ENCODE results near the gene PLCL1.
"Not testable (repeated sequence)": the region's sequence is repeated elsewhere in the genome, so short reads cannot be mapped to it uniquely, and the experiment has no call there.

PLCL1 gene

GRCh38 chr2:197813093-197813787 is 8.8 kb downstream of the PLCL1 start:
- Histone ChIP-seq H3K27me3 (ENCODE audit: control insufficient read depth in 1 of 2, insufficient read depth in 2 of 2, low read length in 2 of 2) (no peaks in the 10 kb centered on the region), H3K4me1 (ENCODE audit: insufficient read depth, low read length) (no peaks in the 10 kb centered on the region), H3K36me3 (ENCODE audit: insufficient read depth, low read length) (no peaks in the 10 kb centered on the region), H3K9me3 (ENCODE audit: low read length) (no peaks in the 10 kb centered on the region), H3K4me3 (ENCODE audit: low read depth in 1 of 2, low read length in 2 of 2) (no peak overlapping the region), H3K9ac (ENCODE audit: low read length) (no peak overlapping the region), H3K27ac (ENCODE audit: low read depth, low read length) (no peak overlapping the region)

GRCh38 chr2:197814526-197814925 is 10.1 kb downstream of the PLCL1 start:
- Histone ChIP-seq H3K4me3 (ENCODE audit: low read depth in 1 of 2, low read length in 2 of 2) (no peak overlapping the region), H3K9me3 (ENCODE audit: low read length) (no peaks in the 10 kb centered on the region), H3K36me3 (ENCODE audit: insufficient read depth, low read length) (no peaks in the 10 kb centered on the region), H3K27ac (ENCODE audit: low read depth, low read length) (no peak overlapping the region), H3K9ac (ENCODE audit: low read length) (no peak overlapping the region), H3K27me3 (ENCODE audit: control insufficient read depth in 1 of 2, insufficient read depth in 2 of 2, low read length in 2 of 2) (no peaks in the 10 kb centered on the region), H3K4me1 (ENCODE audit: insufficient read depth, low read length) (no peaks in the 10 kb centered on the region)

GRCh38 chr2:197821550-197822289 is 17.3 kb downstream of the PLCL1 start:
- no peak overlapping the region for H3K4me3 ChIP-seq (ENCODE audit: low read depth in 1 of 2, low read length in 2 of 2)
- no peak overlapping the region for H3K27ac ChIP-seq (ENCODE audit: low read depth, low read length)
- no peaks in the 10 kb centered on the region for H3K9me3 ChIP-seq (ENCODE audit: low read length)

GRCh38 chr2:197822333-197822732 is 17.9 kb downstream of the PLCL1 start:
- no peaks in the 10 kb centered on the region for H3K36me3 ChIP-seq (ENCODE audit: insufficient read depth, low read length)

More at GRCh38 chr2:197821550-197822289, 17.3 kb downstream of the PLCL1 start:
- no peaks in the 10 kb centered on the region for H3K36me3 ChIP-seq (ENCODE audit: insufficient read depth, low read length)
- peaks cover 14% of the 10 kb centered on the region for H3K4me1 ChIP-seq (ENCODE audit: insufficient read depth, low read length)
- H3K27me3 ChIP-seq (ENCODE audit: control insufficient read depth in 1 of 2, insufficient read depth in 2 of 2, low read length in 2 of 2), result no peaks in the 10 kb centered on the region
- H3K9ac ChIP-seq (ENCODE audit: low read length), result no peak overlapping the region

GRCh38 chr2:197827618-197828017 is 23.2 kb downstream of the PLCL1 start:
- Histone ChIP-seq H3K36me3 (ENCODE audit: insufficient read depth, low read length) (no peaks in the 10 kb centered on the region), H3K27me3 (ENCODE audit: control insufficient read depth in 1 of 2, insufficient read depth in 2 of 2, low read length in 2 of 2) (no peaks in the 10 kb centered on the region), H3K27ac (ENCODE audit: low read depth, low read length) (no peak overlapping the region), H3K4me3 (ENCODE audit: low read depth in 1 of 2, low read length in 2 of 2) (no peak overlapping the region), H3K9me3 (ENCODE audit: low read length) (no peaks in the 10 kb centered on the region), H3K9ac (ENCODE audit: low read length) (no peak overlapping the region), H3K4me1 (ENCODE audit: insufficient read depth, low read length) (peaks cover under 1% of the 10 kb centered on the region)

More at GRCh38 chr2:197822333-197822732, 17.9 kb downstream of the PLCL1 start:
- peaks cover 14% of the 10 kb centered on the region for H3K4me1 ChIP-seq (ENCODE audit: insufficient read depth, low read length)
- H3K9me3 ChIP-seq (ENCODE audit: low read length), result no peaks in the 10 kb centered on the region
- no peak overlapping the region for H3K4me3 ChIP-seq (ENCODE audit: low read depth in 1 of 2, low read length in 2 of 2)
- H3K27ac ChIP-seq (ENCODE audit: low read depth, low read length), result no peak overlapping the region
- no peak overlapping the region for H3K9ac ChIP-seq (ENCODE audit: low read length)
- no peaks in the 10 kb centered on the region for H3K27me3 ChIP-seq (ENCODE audit: control insufficient read depth in 1 of 2, insufficient read depth in 2 of 2, low read length in 2 of 2)

- H3K27me3 ChIP-seq (ENCODE audit: control insufficient read depth in 1 of 2, insufficient read depth in 2 of 2, low read length in 2 of 2), result no peaks in the 10 kb centered on the region
- no peak overlapping the region for H3K4me3 ChIP-seq (ENCODE audit: low read depth in 1 of 2, low read length in 2 of 2)
- H3K4me1 ChIP-seq (ENCODE audit: insufficient read depth, low read length), result no peaks in the 10 kb centered on the region
- no peak overlapping the region for H3K9ac ChIP-seq (ENCODE audit: low read length)
- no peaks in the 10 kb centered on the region for H3K36me3 ChIP-seq (ENCODE audit: insufficient read depth, low read length)
- H3K9me3 ChIP-seq (ENCODE audit: low read length), result no peaks in the 10 kb centered on the region
- no peak overlapping the region for H3K27ac ChIP-seq (ENCODE audit: low read depth, low read length)
Measured at GRCh38 chr2:197828464-197829135, 24.2 kb downstream of the PLCL1 start.

- H3K4me3 ChIP-seq (ENCODE audit: low read depth in 1 of 2, low read length in 2 of 2); H3K36me3 ChIP-seq (ENCODE audit: insufficient read depth, low read length); H3K27ac ChIP-seq (ENCODE audit: low read depth, low read length); H3K9me3 ChIP-seq (ENCODE audit: low read length); H3K9ac ChIP-seq (ENCODE audit: low read length); H3K27me3 ChIP-seq (ENCODE audit: control insufficient read depth in 1 of 2, insufficient read depth in 2 of 2, low read length in 2 of 2); H3K4me1 ChIP-seq (ENCODE audit: insufficient read depth, low read length): not testable (repeated sequence)
Measured at GRCh38 chr2:197834771-197835170, 30.4 kb downstream of the PLCL1 start.

GRCh38 chr2:197835293-197835692 is 30.9 kb downstream of the PLCL1 start:
- H3K36me3 ChIP-seq (ENCODE audit: insufficient read depth, low read length), result no peaks in the 10 kb centered on the region
- H3K27ac ChIP-seq (ENCODE audit: low read depth, low read length), result no peak overlapping the region
- no peak overlapping the region for H3K4me3 ChIP-seq (ENCODE audit: low read depth in 1 of 2, low read length in 2 of 2)
- no peak overlapping the region for H3K9ac ChIP-seq (ENCODE audit: low read length)
- no peaks in the 10 kb centered on the region for H3K9me3 ChIP-seq (ENCODE audit: low read length)
- H3K27me3 ChIP-seq (ENCODE audit: control insufficient read depth in 1 of 2, insufficient read depth in 2 of 2, low read length in 2 of 2), result no peaks in the 10 kb centered on the region
- peaks cover 4% of the 10 kb centered on the region for H3K4me1 ChIP-seq (ENCODE audit: insufficient read depth, low read length)

GRCh38 chr2:197838036-197838435 is 33.6 kb downstream of the PLCL1 start:
- no peak overlapping the region for H3K27ac ChIP-seq (ENCODE audit: low read depth, low read length)
- H3K27me3 ChIP-seq (ENCODE audit: control insufficient read depth in 1 of 2, insufficient read depth in 2 of 2, low read length in 2 of 2), result no peaks in the 10 kb centered on the region
- no peaks in the 10 kb centered on the region for H3K9me3 ChIP-seq (ENCODE audit: low read length)
- peak overlapping the region in 1 of 2 donors; percentile 24 for H3K4me3 ChIP-seq (ENCODE audit: low read depth in 1 of 2, low read length in 2 of 2)
- H3K9ac ChIP-seq (ENCODE audit: low read length), result no peak overlapping the region
- H3K36me3 ChIP-seq (ENCODE audit: insufficient read depth, low read length), result no peaks in the 10 kb centered on the region
- peaks cover 4% of the 10 kb centered on the region for H3K4me1 ChIP-seq (ENCODE audit: insufficient read depth, low read length)

- peak overlapping the region in 1 of 2 donors; percentile 24 for H3K4me3 ChIP-seq (ENCODE audit: low read depth in 1 of 2, low read length in 2 of 2)
Measured at GRCh38 chr2:197838579-197838978, 34.2 kb downstream of the PLCL1 start.

GRCh38 chr2:197839327-197839726 is 34.9 kb downstream of the PLCL1 start:
- H3K9ac ChIP-seq (ENCODE audit: low read length), result no peak overlapping the region
- no peaks in the 10 kb centered on the region for H3K9me3 ChIP-seq (ENCODE audit: low read length)
- peaks cover 4% of the 10 kb centered on the region for H3K4me1 ChIP-seq (ENCODE audit: insufficient read depth, low read length)
- no peak overlapping the region for H3K27ac ChIP-seq (ENCODE audit: low read depth, low read length)
- no peaks in the 10 kb centered on the region for H3K36me3 ChIP-seq (ENCODE audit: insufficient read depth, low read length)
- H3K27me3 ChIP-seq (ENCODE audit: control insufficient read depth in 1 of 2, insufficient read depth in 2 of 2, low read length in 2 of 2), result no peaks in the 10 kb centered on the region
- H3K4me3 ChIP-seq (ENCODE audit: low read depth in 1 of 2, low read length in 2 of 2), result no peak overlapping the region

More at GRCh38 chr2:197838579-197838978, 34.2 kb downstream of the PLCL1 start:
- H3K27ac ChIP-seq (ENCODE audit: low read depth, low read length), result no peak overlapping the region
- H3K9ac ChIP-seq (ENCODE audit: low read length), result no peak overlapping the region
- H3K9me3 ChIP-seq (ENCODE audit: low read length), result no peaks in the 10 kb centered on the region
- H3K36me3 ChIP-seq (ENCODE audit: insufficient read depth, low read length), result no peaks in the 10 kb centered on the region
- H3K4me1 ChIP-seq (ENCODE audit: insufficient read depth, low read length), result peaks cover 4% of the 10 kb centered on the region
- no peaks in the 10 kb centered on the region for H3K27me3 ChIP-seq (ENCODE audit: control insufficient read depth in 1 of 2, insufficient read depth in 2 of 2, low read length in 2 of 2)

All from muscle layer of colon (tissue), 2 donors.